Measurements from ENCODE around the gene MRPL16.

Gene MRPL16

GRCh38 chr11:59810911-59811259, 307 bp upstream of the MRPL16 start (continued):
- no peak for TF ChIP-seq ZNF354C (tag by site-specific recombination; IDR thresholded peaks at IDR 0.05; ENCODE audit: borderline replicate concordance, low read depth)
- TF ChIP-seq MZF1 (tag by site-specific recombination; IDR thresholded peaks at IDR 0.05; ENCODE audit: borderline replicate concordance) = no peak
- no peak for TF ChIP-seq ZNF423 (tag by site-specific recombination; IDR thresholded peaks at IDR 0.05)
- peak; percentile 32 for TF ChIP-seq ZNF518A (tag by site-specific recombination; conservative IDR thresholded peaks at IDR 0.05; ENCODE audit: low read depth)
- TF ChIP-seq ZNF274 (IDR thresholded peaks at IDR 0.05; ENCODE audit: low read length) = no peak
- TF ChIP-seq ZNF274 (tag by site-specific recombination; IDR thresholded peaks at IDR 0.05; ENCODE audit: borderline replicate concordance) = no peak
- no peak for TF ChIP-seq ZNF488 (tag by site-specific recombination; IDR thresholded peaks at IDR 0.05)
- no peak for TF ChIP-seq TCF7L2 (IDR thresholded peaks at IDR 0.05; ENCODE audit: borderline replicate concordance, low read depth, low read length)

GRCh38 chr11:59807047-59807610, 3.4 kb downstream of the MRPL16 start:
- TF ChIP-seq ZNF23 (tag by site-specific recombination; IDR thresholded peaks at IDR 0.05; ENCODE audit: borderline replicate concordance) = no peak
- TF ChIP-seq SCRT2 (tag by site-specific recombination; IDR thresholded peaks at IDR 0.05) = 0 out of 2 replicates have a peak, but pooled peaks have one; percentile 13
- no peak overlapping the region for H3K4me3 ChIP-seq (ENCODE audit: low read depth, low read length)
- CTCF ChIA-PET = interaction anchor here (0.6 to 4.0 kb wide), 3 partner anchors 24 to 1028 kb away, joined by 3 to 27 read pairs (median 8); partner anchors contain the start of gene STX3
- no peaks in the 10 kb centered on the region for H3K9me3 ChIP-seq (ENCODE audit: control insufficient read depth, insufficient read depth, low read depth, low read length)
- no peaks in the 10 kb centered on the region for H3K4me1 ChIP-seq (ENCODE audit: control insufficient read depth, insufficient read depth, low read length)
- no peak overlapping the region for H3K27ac ChIP-seq (ENCODE audit: extremely low read depth, low read depth, low read length)
- POLR2A ChIA-PET = interaction anchor here (2.0 kb wide), 1 partner anchor 20 kb away, joined by 4 read pairs; no protein-coding TSS in a partner anchor
- H3K36me3 ChIP-seq (ENCODE audit: control insufficient read depth in 2 of 2, insufficient read depth in 1 of 2, low read length in 2 of 2) = peaks cover 4 to 62% of the 10 kb centered on the region in 2 experiments; a peak in 2 of 3 replicates

GRCh38 chr11:59804061-59804460, 6.5 kb downstream of the MRPL16 start:
- Histone ChIP-seq H3K4me3 (ENCODE audit: low read depth, low read length) (no peak overlapping the region), H3K4me1 (ENCODE audit: control insufficient read depth, insufficient read depth, low read length) (no peaks in the 10 kb centered on the region), H3K9me3 (ENCODE audit: control insufficient read depth, insufficient read depth, low read depth, low read length) (no peaks in the 10 kb centered on the region), H3K36me3 (ENCODE audit: control insufficient read depth in 2 of 2, insufficient read depth in 1 of 2, low read length in 2 of 2) (peaks cover 4 to 82% of the 10 kb centered on the region in 2 experiments; a peak in 2 of 3 replicates), H3K27ac (ENCODE audit: extremely low read depth, low read depth, low read length) (no peak overlapping the region)
- no peak for TF ChIP-seq HOXA7 (CRISPR knock-in tag; IDR thresholded peaks at IDR 0.05; ENCODE audit: borderline replicate concordance)
- no peak for TF ChIP-seq BCL11B (tag by site-specific recombination; IDR thresholded peaks at IDR 0.05; ENCODE audit: low read depth)
- no peak for TF ChIP-seq ZNF19 (tag by site-specific recombination; IDR thresholded peaks at IDR 0.05; ENCODE audit: low read depth)
- ChIA-PET POLR2A (no interaction called here), CTCF (interaction anchor here (0.9 to 12.5 kb wide), 3 partner anchors 10 to 448 kb away, joined by 4 to 110 read pairs (median 5); partner anchors contain the start of gene STX3)

Measured in HEK293 (cell line).